HG02852 (cell line): Measurements from ENCODE around the gene PALM2AKAP2.
A peak's percentile ranks its signal among the peaks of the same experiment; 100 is the strongest.
"Not testable (repeated sequence)": the region's sequence is repeated elsewhere in the genome, so short reads cannot be mapped to it uniquely, and the experiment has no call there.

ENCODE experiments used
- ATAC-seq: cut with Tn5 transposase; IDR thresholded peaks from one replicate; pipeline ENCODE4 v1.9.1; 2021; ENCODE audit warnings: mild to moderate bottlenecking, moderate library complexity; ENCODE audit not compliant: unreplicated experiment

Gene PALM2AKAP2

GRCh38 chr9:109802491-109802890 lies 22.5 kb downstream of the PALM2AKAP2 start:
- no peak for ATAC-seq

GRCh38 chr9:109805050-109805449 lies 25.1 kb downstream of the PALM2AKAP2 start:
- no peak for ATAC-seq

- ATAC-seq = no peak
These were observed 26.6 kb downstream of the PALM2AKAP2 start for GRCh38 chr9:109806506-109807115.

- ATAC-seq = no peak
These were observed 31.9 kb downstream of the PALM2AKAP2 start for GRCh38 chr9:109811876-109812275.

GRCh38 chr9:109812331-109812730 lies 32.3 kb downstream of the PALM2AKAP2 start:
- ATAC-seq = no peak

GRCh38 chr9:109812818-109813281 lies 32.9 kb downstream of the PALM2AKAP2 start:
- no peak for ATAC-seq

GRCh38 chr9:109813303-109813702 lies 33.3 kb downstream of the PALM2AKAP2 start:
- no peak for ATAC-seq

GRCh38 chr9:109813829-109814228 lies 33.8 kb downstream of the PALM2AKAP2 start:
- ATAC-seq = no peak

- ATAC-seq = no peak
These were observed 35.5 kb downstream of the PALM2AKAP2 start for GRCh38 chr9:109815366-109815947.

GRCh38 chr9:109816490-109816889 lies 36.5 kb downstream of the PALM2AKAP2 start:
- ATAC-seq = no peak

GRCh38 chr9:109817146-109817845 lies 37.3 kb downstream of the PALM2AKAP2 start:
- ATAC-seq = no peak

GRCh38 chr9:109817846-109818472 lies 38.0 kb downstream of the PALM2AKAP2 start:
- ATAC-seq = peak; percentile 67

- ATAC-seq = no peak
These were observed 41.7 kb downstream of the PALM2AKAP2 start for GRCh38 chr9:109821711-109822110.

- ATAC-seq = not testable (repeated sequence)
These were observed 45.4 kb downstream of the PALM2AKAP2 start for GRCh38 chr9:109825383-109825782.

GRCh38 chr9:109826559-109826958 lies 46.6 kb downstream of the PALM2AKAP2 start:
- ATAC-seq = no peak

GRCh38 chr9:109828254-109828653 lies 48.3 kb downstream of the PALM2AKAP2 start:
- no peak for ATAC-seq
